Gastrocnemius medialis (tissue), 4 donors: ENCODE results near the gene ASF1B.
A peak's percentile ranks its signal among the peaks of the same experiment; 100 is the strongest.

ENCODE experiments used
- POLR2A ChIP-seq, 2 donors: fragments of 450-650 bp; IDR thresholded peaks; one replicate each; pipeline ENCODE4 v1.6.1; 2017; ENCODE audit warnings: antibody characterized with exemption in 2 of 2, mild to moderate bottlenecking in 2 of 2, moderate library complexity in 2 of 2
- TF ChIP-seq, protein P1 (sequence below), 5 experiments: fragments of 450-650 bp in 3 of 5; fragments of 200-600 bp in 2 of 5; sonication (generic) in 2 of 5; IDR thresholded peaks in 4 of 5; conservative IDR thresholded peaks in 1 of 5; 1 replicate in 4 of 5; 2 replicates in 1 of 5; pipeline ENCODE4 v1.5.1; 2016 to 2019; ENCODE audit warnings: antibody characterized with exemption in 5 of 5, mild to moderate bottlenecking in 3 of 5, moderate library complexity in 3 of 5

DNA sequence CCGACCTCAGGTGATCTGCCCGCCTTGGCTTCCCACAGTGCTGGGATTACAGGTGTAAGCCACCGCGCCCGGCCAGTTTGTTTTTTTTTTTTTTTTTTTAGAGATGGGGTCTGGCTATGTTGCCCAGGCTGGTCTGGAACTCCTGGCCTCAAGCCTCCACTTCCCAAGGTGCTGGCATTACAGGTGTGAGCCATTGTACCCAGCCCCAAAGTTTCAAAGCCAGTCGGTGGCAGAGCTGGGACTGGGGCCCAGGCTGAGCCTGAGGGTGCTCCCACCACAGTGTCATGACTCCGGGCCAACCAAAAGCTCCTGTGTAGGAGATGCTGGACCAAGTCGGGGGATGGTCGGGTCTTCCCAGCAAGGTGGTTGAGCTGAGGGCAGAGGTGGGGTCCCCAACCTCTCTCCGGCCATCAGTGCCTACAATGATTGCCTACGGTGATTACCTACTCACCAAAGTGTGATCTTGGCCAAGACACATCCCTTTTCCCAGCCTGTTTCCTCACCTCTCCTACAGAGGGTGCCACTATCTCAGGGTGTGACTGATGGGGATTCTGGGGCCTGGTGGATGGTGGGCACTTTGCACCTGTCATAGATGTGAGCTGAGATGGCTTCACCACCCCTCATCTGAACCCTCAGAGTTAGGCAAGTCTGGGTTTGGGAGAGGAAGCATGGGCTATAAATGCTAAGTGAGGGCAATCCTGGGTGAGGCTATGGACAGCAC, 40.0 kb downstream of the ASF1B start:
- no peak for TF ChIP-seq POLR2A (IDR thresholded peaks at IDR 0.05)
- TF ChIP-seq, protein P1, sequence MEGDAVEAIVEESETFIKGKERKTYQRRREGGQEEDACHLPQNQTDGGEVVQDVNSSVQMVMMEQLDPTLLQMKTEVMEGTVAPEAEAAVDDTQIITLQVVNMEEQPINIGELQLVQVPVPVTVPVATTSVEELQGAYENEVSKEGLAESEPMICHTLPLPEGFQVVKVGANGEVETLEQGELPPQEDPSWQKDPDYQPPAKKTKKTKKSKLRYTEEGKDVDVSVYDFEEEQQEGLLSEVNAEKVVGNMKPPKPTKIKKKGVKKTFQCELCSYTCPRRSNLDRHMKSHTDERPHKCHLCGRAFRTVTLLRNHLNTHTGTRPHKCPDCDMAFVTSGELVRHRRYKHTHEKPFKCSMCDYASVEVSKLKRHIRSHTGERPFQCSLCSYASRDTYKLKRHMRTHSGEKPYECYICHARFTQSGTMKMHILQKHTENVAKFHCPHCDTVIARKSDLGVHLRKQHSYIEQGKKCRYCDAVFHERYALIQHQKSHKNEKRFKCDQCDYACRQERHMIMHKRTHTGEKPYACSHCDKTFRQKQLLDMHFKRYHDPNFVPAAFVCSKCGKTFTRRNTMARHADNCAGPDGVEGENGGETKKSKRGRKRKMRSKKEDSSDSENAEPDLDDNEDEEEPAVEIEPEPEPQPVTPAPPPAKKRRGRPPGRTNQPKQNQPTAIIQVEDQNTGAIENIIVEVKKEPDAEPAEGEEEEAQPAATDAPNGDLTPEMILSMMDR (IDR thresholded peaks at IDR 0.05 in 4 of 5, conservative IDR thresholded peaks at IDR 0.05 in 1 of 5) = peak in 1 of 5 experiments; percentile 9
